HT1080 (cell line): ENCODE data around the gene CXorf38. TPM values are rescaled to one million over a fixed set of nuclear protein-coding genes. Genes with fewer than 3 reads are reported as not detected.

Source experiments
- total RNA-seq: library from RNA; depleted of rRNA; stranded (reverse); fragments of >200 nt; shearing (Covaris generic); gene quantifications from 2 replicates; pipeline ENCODE4 v1.2.3, GENCODE V29; 2014; rRNA removed

Gene CXorf38
- total RNA-seq, 1 experiment from 2014 or later = 11.6 TPM

Other genes starting within 250 kb of the CXorf38 start
- gene ATP6AP2, start 66.6 kb downstream of the CXorf38 start, total RNA-seq = 35.6 and 36.4 TPM in 2 replicates
- gene MPC1L, start 24.1 kb downstream of the CXorf38 start, total RNA-seq = not detected in 2 replicates
- 13.3 and 29.8 TPM in 2 replicates for gene MED14, start 88.0 kb upstream of the CXorf38 start, total RNA-seq